C4-2B (cell line): Measurements from ENCODE around the gene EPHB2.

ENCODE experiments used
- H3K27ac ChIP-seq: fragments of 450-650 bp; 2 replicates; pipeline ENCODE4 v1.5.1; 2017
- ZFX ChIP-seq: fragments of 450-650 bp; IDR thresholded peaks from 2 replicates; pipeline ENCODE4 v1.6.1; 2017
- TF ChIP-seq, protein P1 (sequence below): fragments of 450-650 bp; conservative IDR thresholded peaks from 2 replicates; pipeline ENCODE4 v1.5.1; 2017; ENCODE audit warnings: mild to moderate bottlenecking

The EPHB2 gene

GRCh38 chr1:22958556-22958955 is 247.9 kb downstream of the EPHB2 start:
- no peak for TF ChIP-seq ZFX
- TF ChIP-seq, protein P1, sequence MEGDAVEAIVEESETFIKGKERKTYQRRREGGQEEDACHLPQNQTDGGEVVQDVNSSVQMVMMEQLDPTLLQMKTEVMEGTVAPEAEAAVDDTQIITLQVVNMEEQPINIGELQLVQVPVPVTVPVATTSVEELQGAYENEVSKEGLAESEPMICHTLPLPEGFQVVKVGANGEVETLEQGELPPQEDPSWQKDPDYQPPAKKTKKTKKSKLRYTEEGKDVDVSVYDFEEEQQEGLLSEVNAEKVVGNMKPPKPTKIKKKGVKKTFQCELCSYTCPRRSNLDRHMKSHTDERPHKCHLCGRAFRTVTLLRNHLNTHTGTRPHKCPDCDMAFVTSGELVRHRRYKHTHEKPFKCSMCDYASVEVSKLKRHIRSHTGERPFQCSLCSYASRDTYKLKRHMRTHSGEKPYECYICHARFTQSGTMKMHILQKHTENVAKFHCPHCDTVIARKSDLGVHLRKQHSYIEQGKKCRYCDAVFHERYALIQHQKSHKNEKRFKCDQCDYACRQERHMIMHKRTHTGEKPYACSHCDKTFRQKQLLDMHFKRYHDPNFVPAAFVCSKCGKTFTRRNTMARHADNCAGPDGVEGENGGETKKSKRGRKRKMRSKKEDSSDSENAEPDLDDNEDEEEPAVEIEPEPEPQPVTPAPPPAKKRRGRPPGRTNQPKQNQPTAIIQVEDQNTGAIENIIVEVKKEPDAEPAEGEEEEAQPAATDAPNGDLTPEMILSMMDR, result no peak
- no peak overlapping the region for H3K27ac ChIP-seq

- TF ChIP-seq, protein P1, result no peak
- no peak overlapping the region for H3K27ac ChIP-seq
Measured at GRCh38 chr1:22959545-22960360, 249.1 kb downstream of the EPHB2 start.

- TF ChIP-seq, protein P1, result no peak
- no peak for TF ChIP-seq ZFX
Measured at GRCh38 chr1:22962558-22962957, 251.9 kb downstream of the EPHB2 start.

GRCh38 chr1:22963044-22963677 is 252.5 kb downstream of the EPHB2 start:
- no peak overlapping the region for H3K27ac ChIP-seq
- TF ChIP-seq, protein P1, result no peak
- TF ChIP-seq ZFX, result no peak

More at GRCh38 chr1:22962558-22962957, 251.9 kb downstream of the EPHB2 start:
- no peak overlapping the region for H3K27ac ChIP-seq

DNA sequence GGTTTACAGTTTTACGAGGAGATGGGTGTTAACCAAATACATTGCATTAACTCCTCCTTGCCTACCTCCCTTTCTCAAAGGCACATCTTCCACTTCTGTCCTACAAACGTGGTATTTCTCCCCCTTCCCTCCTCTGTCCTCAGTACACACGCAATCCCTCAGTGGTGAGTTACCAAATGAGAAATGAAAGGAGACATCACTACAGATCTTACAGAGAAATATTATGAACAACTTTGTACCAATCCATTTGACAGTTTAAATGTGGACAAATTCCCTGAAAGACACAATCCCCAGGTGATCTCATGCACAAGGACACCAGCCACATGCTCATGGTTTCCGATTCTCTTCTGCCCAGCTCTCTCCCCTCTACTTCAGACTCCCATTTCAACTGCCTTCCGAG is 255.7 kb downstream of the EPHB2 start:
- H3K27ac ChIP-seq, result no peak overlapping the region
- TF ChIP-seq, protein P1, result no peak
- TF ChIP-seq ZFX, result no peak

GRCh38 chr1:22967833-22968232 is 257.2 kb downstream of the EPHB2 start:
- TF ChIP-seq, protein P1, result no peak
- no peak for TF ChIP-seq ZFX
- no peak overlapping the region for H3K27ac ChIP-seq

GRCh38 chr1:22969304-22969709 is 258.7 kb downstream of the EPHB2 start:
- TF ChIP-seq, protein P1, result no peak
- no peak for TF ChIP-seq ZFX
- H3K27ac ChIP-seq, result no peak overlapping the region
